Measurements from ENCODE around the gene MRAP.

DNA sequence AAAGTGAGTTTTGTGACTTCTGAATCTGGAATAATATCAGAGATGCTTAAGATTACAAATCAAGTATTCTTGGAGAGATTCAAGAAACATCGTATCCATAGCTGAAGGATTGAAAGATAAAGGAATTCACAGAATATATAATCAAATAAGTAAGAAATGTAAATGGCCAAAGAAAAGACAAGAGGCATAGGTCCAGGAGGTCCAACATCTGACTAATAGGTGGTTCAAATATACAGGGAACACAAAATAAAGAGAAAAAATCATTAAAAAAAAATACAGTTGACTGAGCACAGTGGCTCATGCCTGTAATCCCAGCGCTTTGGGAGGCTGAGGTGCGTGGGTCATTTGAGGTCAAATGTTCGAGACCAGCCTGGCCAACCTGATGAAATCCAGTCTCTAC, 13.2 kb upstream of the MRAP start:
- TF ChIP-seq, protein P1, sequence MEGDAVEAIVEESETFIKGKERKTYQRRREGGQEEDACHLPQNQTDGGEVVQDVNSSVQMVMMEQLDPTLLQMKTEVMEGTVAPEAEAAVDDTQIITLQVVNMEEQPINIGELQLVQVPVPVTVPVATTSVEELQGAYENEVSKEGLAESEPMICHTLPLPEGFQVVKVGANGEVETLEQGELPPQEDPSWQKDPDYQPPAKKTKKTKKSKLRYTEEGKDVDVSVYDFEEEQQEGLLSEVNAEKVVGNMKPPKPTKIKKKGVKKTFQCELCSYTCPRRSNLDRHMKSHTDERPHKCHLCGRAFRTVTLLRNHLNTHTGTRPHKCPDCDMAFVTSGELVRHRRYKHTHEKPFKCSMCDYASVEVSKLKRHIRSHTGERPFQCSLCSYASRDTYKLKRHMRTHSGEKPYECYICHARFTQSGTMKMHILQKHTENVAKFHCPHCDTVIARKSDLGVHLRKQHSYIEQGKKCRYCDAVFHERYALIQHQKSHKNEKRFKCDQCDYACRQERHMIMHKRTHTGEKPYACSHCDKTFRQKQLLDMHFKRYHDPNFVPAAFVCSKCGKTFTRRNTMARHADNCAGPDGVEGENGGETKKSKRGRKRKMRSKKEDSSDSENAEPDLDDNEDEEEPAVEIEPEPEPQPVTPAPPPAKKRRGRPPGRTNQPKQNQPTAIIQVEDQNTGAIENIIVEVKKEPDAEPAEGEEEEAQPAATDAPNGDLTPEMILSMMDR (conservative IDR thresholded peaks at IDR 0.05): no peak
- no peak for TF ChIP-seq ZFX (IDR thresholded peaks at IDR 0.05)
